ENCODE measurements around the gene PHLDB3.

The PHLDB3 gene

GRCh38 chr19:43495082-43495481 is 9.5 kb downstream of the PHLDB3 start:
- Mint-ChIP-seq H3K27me3 (no peaks in the 10 kb centered on the region), H3K27ac (no peak overlapping the region), H3K36me3 (peaks cover 41% of the 10 kb centered on the region), H3K4me1 (peaks cover 2% of the 10 kb centered on the region), H3K9me3 (no peaks in the 10 kb centered on the region), H3K4me3 (no peak overlapping the region)
- no peak for ATAC-seq

- Mint-ChIP-seq H3K4me3 (no peak overlapping the region), H3K27ac (no peak overlapping the region), H3K36me3 (peaks cover 9% of the 10 kb centered on the region), H3K4me1 (peaks cover 37% of the 10 kb centered on the region), H3K27me3 (no peaks in the 10 kb centered on the region), H3K9me3 (no peaks in the 10 kb centered on the region)
- no peak for ATAC-seq
These were observed 13.8 kb downstream of the PHLDB3 start for GRCh38 chr19:43490759-43491158.

GRCh38 chr19:43489979-43490599 is 14.5 kb downstream of the PHLDB3 start:
- no peaks in the 10 kb centered on the region for H3K9me3 Mint-ChIP-seq
- H3K4me1 Mint-ChIP-seq: peaks cover 37% of the 10 kb centered on the region
- H3K27me3 Mint-ChIP-seq: no peaks in the 10 kb centered on the region
- H3K27ac Mint-ChIP-seq: no peak overlapping the region
- H3K36me3 Mint-ChIP-seq: peaks cover 5% of the 10 kb centered on the region
- ATAC-seq: no peak
- H3K4me3 Mint-ChIP-seq: no peak overlapping the region

GRCh38 chr19:43489310-43489709 is 15.2 kb downstream of the PHLDB3 start:
- ATAC-seq: peak; percentile 68
- Mint-ChIP-seq H3K4me1 (peaks cover 37% of the 10 kb centered on the region), H3K9me3 (no peaks in the 10 kb centered on the region), H3K4me3 (no peak overlapping the region), H3K27ac (no peak overlapping the region), H3K36me3 (peaks cover under 1% of the 10 kb centered on the region), H3K27me3 (no peaks in the 10 kb centered on the region)

- ATAC-seq: no peak
- Mint-ChIP-seq H3K27me3 (no peaks in the 10 kb centered on the region), H3K27ac (no peak overlapping the region), H3K9me3 (no peaks in the 10 kb centered on the region), H3K36me3 (no peaks in the 10 kb centered on the region), H3K4me1 (peaks cover 37% of the 10 kb centered on the region), H3K4me3 (no peak overlapping the region)
These were observed 16.4 kb downstream of the PHLDB3 start for GRCh38 chr19:43488179-43488578.

- Mint-ChIP-seq H3K36me3 (no peaks in the 10 kb centered on the region), H3K4me3 (no peak overlapping the region)
These were observed 18.1 kb downstream of the PHLDB3 start for GRCh38 chr19:43486412-43486811.

GRCh38 chr19:43485951-43486350 is 18.6 kb downstream of the PHLDB3 start:
- Mint-ChIP-seq H3K27ac (no peak overlapping the region), H3K27me3 (no peaks in the 10 kb centered on the region), H3K4me3 (no peak overlapping the region), H3K4me1 (peaks cover 37% of the 10 kb centered on the region), H3K9me3 (no peaks in the 10 kb centered on the region), H3K36me3 (no peaks in the 10 kb centered on the region)
- no peak for ATAC-seq

More at GRCh38 chr19:43486412-43486811, 18.1 kb downstream of the PHLDB3 start:
- Mint-ChIP-seq H3K4me1 (peaks cover 37% of the 10 kb centered on the region), H3K27me3 (no peaks in the 10 kb centered on the region), H3K27ac (no peak overlapping the region), H3K9me3 (no peaks in the 10 kb centered on the region)
- ATAC-seq: no peak

- H3K4me3 Mint-ChIP-seq: no peak overlapping the region
- no peaks in the 10 kb centered on the region for H3K27me3 Mint-ChIP-seq
- peaks cover 1% of the 10 kb centered on the region for H3K36me3 Mint-ChIP-seq
- H3K27ac Mint-ChIP-seq: no peak overlapping the region
- peaks cover 18% of the 10 kb centered on the region for H3K4me1 Mint-ChIP-seq
- no peaks in the 10 kb centered on the region for H3K9me3 Mint-ChIP-seq
- ATAC-seq: no peak
These were observed 21.3 kb downstream of the PHLDB3 start for GRCh38 chr19:43483281-43483680.

- Mint-ChIP-seq H3K4me3 (no peak overlapping the region), H3K27me3 (no peaks in the 10 kb centered on the region), H3K9me3 (no peaks in the 10 kb centered on the region), H3K4me1 (peaks cover 7% of the 10 kb centered on the region), H3K27ac (no peak overlapping the region), H3K36me3 (peaks cover 8% of the 10 kb centered on the region)
- no peak for ATAC-seq
These were observed 22.4 kb downstream of the PHLDB3 start for GRCh38 chr19:43482193-43482592.

GRCh38 chr19:43481701-43482100 is 22.8 kb downstream of the PHLDB3 start:
- peaks cover 8% of the 10 kb centered on the region for H3K36me3 Mint-ChIP-seq
- no peak overlapping the region for H3K27ac Mint-ChIP-seq
- H3K9me3 Mint-ChIP-seq: no peaks in the 10 kb centered on the region
- H3K4me3 Mint-ChIP-seq: no peak overlapping the region
- ATAC-seq: no peak
- H3K4me1 Mint-ChIP-seq: peaks cover 2% of the 10 kb centered on the region
- no peaks in the 10 kb centered on the region for H3K27me3 Mint-ChIP-seq

GRCh38 chr19:43480574-43480973 is 24.0 kb downstream of the PHLDB3 start:
- H3K36me3 Mint-ChIP-seq: peaks cover 8% of the 10 kb centered on the region
- no peaks in the 10 kb centered on the region for H3K9me3 Mint-ChIP-seq
- no peak for ATAC-seq
- no peak overlapping the region for H3K4me3 Mint-ChIP-seq
- H3K27me3 Mint-ChIP-seq: no peaks in the 10 kb centered on the region
- no peak overlapping the region for H3K27ac Mint-ChIP-seq
- H3K4me1 Mint-ChIP-seq: peaks cover under 1% of the 10 kb centered on the region

- Mint-ChIP-seq H3K27ac (no peak overlapping the region), H3K4me3 (no peak overlapping the region), H3K36me3 (peaks cover 8% of the 10 kb centered on the region), H3K4me1 (peaks cover 6% of the 10 kb centered on the region), H3K9me3 (no peaks in the 10 kb centered on the region), H3K27me3 (no peaks in the 10 kb centered on the region)
- no peak for ATAC-seq
These were observed 24.5 kb downstream of the PHLDB3 start for GRCh38 chr19:43479961-43480561.

- Mint-ChIP-seq H3K4me1 (peaks cover 7% of the 10 kb centered on the region), H3K9me3 (no peaks in the 10 kb centered on the region), H3K27ac (no peak overlapping the region), H3K27me3 (no peaks in the 10 kb centered on the region), H3K4me3 (no peak overlapping the region), H3K36me3 (peaks cover 8% of the 10 kb centered on the region)
- ATAC-seq: no peak
These were observed 25.3 kb downstream of the PHLDB3 start for GRCh38 chr19:43479226-43479625.

GRCh38 chr19:43478323-43478722 is 26.2 kb downstream of the PHLDB3 start:
- no peak overlapping the region for H3K4me3 Mint-ChIP-seq
- no peak overlapping the region for H3K27ac Mint-ChIP-seq
- peaks cover 7% of the 10 kb centered on the region for H3K4me1 Mint-ChIP-seq
- H3K36me3 Mint-ChIP-seq: peaks cover 8% of the 10 kb centered on the region
- ATAC-seq: no peak
- no peaks in the 10 kb centered on the region for H3K27me3 Mint-ChIP-seq
- no peaks in the 10 kb centered on the region for H3K9me3 Mint-ChIP-seq

GRCh38 chr19:43476606-43477005 is 27.9 kb downstream of the PHLDB3 start:
- Mint-ChIP-seq H3K36me3 (peaks cover 8% of the 10 kb centered on the region), H3K27me3 (no peaks in the 10 kb centered on the region), H3K4me1 (peaks cover 7% of the 10 kb centered on the region), H3K9me3 (no peaks in the 10 kb centered on the region), H3K4me3 (no peak overlapping the region), H3K27ac (no peak overlapping the region)
- ATAC-seq: no peak

GRCh38 chr19:43474986-43475705 is 29.4 kb downstream of the PHLDB3 start:
- peak; percentile 88 for ATAC-seq
- Mint-ChIP-seq H3K4me3 (peak overlapping the region; percentile 80), H3K27me3 (no peaks in the 10 kb centered on the region), H3K36me3 (peaks cover 8% of the 10 kb centered on the region), H3K9me3 (no peaks in the 10 kb centered on the region), H3K4me1 (peaks cover 7% of the 10 kb centered on the region), H3K27ac (peak overlapping the region; percentile 81)

Measured in stimulated activated memory B cell treated with anti-CD40 and anti-IgM and Interleukin-4, amounts not matched to agents 10 μg/mL and 1 μg/mL and 100 μg/mL, for 72 hours (primary cell).